Stimulated activated CD8-positive, alpha-beta memory T cell treated with anti-CD3 and anti-CD28 coated beads, Interleukin-2, amount 100 ng/mL, for 48 hours (primary cell): Measurements from ENCODE around the gene PTPRO.
"Not testable (repeated sequence)": the region's sequence is repeated elsewhere in the genome, so short reads cannot be mapped to it uniquely, and the experiment has no call there.

Experiments used
- DNase-seq, 2 donors: peaks; one replicate each; pipeline ENCODE4 v3.0.0-alpha.2; 2020; ENCODE audit warnings: low read depth in 2 of 2

PTPRO gene

DNA sequence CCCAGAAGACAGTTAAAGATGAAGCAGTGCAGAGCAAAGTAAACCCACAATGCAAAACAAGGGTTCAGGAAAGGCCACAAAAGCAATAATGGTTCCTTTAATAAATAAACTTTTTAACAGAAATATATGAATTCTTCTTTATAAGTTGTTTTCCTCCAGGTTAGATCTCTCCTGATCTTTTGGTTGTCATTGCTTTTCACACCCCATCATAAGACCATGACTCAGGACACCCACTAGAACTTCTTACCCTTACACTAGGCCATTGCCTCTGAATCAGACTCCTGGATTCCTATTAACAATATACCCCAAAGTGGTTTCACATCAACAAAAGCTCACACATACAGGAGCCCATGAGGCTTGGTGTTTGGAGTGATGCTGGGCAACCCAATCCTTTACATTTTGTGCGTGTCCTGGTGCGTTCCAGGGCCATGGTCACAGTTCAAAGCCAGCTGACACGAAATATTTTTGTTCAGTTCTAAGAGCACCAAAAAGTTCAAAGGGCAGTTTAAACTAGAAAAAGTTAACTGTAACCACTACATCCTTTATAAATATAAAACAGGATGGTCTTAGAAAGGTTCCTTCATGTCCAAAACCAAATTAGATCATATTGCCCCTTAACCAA is 279.9 kb downstream of the PTPRO start:
- no peak for DNase-seq

DNA sequence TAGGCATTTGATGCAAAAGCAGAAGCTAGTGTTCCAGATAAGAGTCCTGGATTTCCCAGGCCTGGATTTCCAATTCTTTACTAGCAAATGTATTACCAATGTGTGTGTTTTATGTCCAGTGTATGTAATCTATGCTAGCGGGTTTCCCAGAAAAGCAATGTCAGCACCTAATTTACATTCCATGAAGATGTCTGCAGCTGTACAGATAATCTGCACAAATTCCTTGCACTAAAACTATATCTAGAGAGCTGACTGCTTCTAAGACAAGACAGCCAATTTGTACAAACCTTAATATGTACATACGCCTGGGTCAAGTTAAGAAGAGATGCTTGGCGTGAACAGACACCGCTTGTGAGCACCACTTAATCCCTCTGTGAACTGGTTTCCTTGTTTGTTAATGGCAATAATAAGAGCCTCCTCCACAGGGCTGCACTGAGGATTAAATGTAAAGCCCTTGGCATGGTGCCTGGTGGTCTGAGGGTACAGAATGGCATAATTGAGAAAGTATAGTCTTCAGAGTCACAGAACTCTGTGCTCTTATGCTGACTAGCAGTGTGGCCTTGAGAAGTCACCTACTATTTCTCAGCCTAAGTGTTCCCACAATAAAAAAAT is 281.3 kb downstream of the PTPRO start:
- DNase-seq: no peak

- no peak for DNase-seq
Measured at GRCh38 chr12:15605881-15606590, 283.7 kb downstream of the PTPRO start.

GRCh38 chr12:15608406-15608805 is 286.1 kb downstream of the PTPRO start:
- DNase-seq: no peak

DNA sequence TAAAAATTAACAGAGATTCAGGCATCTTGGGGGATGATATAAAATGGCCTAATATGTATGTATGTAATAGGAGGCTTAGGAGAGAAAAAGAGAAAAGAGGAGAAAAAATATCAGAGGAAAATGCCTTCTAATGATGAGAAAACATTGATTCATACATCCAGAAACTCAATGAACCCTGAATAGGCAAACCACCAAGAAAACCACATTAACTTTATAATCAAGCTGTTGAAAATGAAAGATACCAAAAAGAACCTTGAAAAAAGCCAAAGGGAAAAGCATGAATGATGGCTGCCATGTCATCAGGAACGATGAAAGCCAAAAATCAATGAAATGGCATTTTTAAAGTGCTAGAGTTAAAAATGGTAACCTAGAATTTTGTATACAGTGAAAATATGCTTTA is 286.6 kb downstream of the PTPRO start:
- no peak for DNase-seq

DNA sequence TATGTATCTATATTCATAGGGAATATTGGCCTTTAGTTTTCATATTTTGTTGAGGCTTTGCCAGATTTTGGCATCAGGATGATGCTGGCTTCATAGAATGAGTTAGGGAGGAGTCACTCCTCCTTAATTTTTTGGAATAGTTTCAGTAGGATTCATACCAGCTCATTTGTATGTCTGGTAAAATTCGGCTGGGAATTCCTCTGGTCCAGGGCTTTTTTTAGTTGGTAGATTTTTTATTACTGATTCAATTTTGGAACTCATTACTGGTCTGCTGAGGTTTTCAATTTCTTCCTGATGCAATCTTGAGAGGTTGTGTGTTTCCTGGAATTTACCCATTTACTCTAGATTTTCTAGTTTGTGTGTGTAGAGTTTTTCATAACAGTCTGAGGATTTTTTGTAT is 291.7 kb downstream of the PTPRO start:
- DNase-seq: no peak

DNA sequence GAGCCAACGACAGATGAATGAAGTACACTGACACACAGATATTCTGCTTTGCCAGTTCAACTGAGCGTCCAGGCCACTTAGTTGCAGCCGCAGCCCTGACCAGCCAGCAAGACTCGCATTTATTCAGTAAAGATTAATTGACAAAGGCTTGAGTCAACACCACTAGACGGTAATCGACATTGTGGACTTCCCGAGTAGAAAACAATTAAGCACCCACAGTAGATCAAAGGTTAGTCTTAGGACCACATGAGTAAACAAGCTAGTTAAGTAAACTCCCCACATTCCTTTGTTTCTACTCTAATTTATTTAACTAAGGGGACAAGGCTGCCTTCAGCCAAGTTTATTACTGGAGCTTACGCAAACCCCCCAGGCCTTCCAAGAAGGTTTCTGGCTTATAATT is 294.2 kb downstream of the PTPRO start:
- DNase-seq: not testable (repeated sequence)

DNA sequence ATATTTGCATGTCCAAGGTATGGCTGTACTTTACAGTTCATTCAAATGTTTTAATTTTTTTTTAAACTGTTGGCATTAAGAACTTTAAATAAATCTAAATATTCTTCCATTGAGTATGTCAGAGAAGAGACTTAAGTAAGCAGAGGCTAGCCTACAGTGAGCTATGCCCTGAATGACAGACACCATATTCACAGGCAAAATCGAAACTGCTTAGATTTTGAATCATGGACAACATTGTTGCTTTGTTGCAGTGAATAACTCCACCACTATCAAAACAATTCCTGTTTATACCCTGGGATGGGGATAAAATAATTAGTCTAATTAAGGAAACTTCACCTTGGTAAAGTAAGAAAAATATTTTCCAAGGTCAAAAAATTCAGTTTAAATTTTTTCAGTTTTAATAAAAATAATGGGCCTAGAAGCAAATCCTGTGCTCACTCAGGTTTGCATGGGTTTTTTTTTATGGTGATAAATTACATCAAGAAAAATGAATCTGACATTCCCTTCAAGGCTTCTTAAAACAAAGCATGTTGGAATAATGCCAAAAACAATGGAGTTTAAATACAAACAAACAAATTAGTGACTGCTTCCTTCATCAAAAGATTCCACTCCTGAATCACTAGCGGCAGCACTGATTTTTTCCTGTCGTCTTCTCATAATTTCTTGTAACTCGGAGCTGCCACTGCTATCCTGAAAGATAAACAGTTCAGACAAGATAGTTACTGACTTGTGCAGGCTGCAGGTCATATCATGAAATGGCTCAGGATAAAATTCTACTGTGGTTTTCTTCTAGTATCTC is 298.6 kb downstream of the PTPRO start:
- DNase-seq: no peak

GRCh38 chr12:15625075-15625474 is 302.8 kb downstream of the PTPRO start:
- no peak for DNase-seq

DNA sequence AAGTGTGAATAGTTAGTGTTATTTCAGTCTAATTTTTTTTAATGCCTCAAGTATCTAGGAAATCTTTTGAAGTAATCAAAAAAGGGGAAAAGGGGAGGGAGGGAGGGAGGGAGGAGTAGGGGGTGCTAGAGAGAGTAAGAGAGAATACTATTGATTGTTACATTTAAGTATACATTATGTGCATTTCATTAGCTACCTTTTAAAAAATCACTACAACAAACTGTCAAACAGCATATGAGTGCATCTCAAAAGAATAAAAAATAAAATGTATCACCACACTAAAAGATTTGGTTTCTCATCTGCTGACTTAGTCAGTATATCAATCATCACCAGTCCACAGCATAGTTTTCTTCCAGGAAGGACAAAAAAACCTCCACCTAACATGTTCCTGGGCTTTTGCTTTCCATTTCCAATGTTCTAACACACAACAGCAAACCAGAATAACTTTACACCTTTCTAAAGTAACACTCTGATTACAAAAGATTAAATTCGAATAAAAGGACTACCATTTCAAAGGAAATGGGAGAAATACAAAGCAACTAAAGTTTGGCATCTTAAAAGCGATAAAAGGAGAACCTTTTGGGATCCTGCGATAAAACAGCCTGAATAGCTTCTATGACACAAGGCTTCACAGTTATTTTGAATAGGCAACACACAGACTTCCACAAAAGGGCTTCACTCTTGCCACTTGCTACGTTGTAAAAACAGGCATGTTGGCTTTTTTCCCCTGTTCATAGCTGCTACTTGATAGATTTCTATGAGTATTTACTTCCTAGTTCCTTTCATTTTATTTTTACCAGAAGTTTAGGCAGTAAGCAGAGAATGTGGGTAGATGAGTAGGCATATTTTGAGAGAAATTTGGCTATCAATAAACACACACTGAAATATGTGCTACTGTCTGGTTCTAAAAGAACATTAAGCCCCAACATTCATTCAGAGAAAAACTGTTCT is 306.0 kb downstream of the PTPRO start:
- DNase-seq: no peak

GRCh38 chr12:15629108-15629507 is 306.8 kb downstream of the PTPRO start:
- no peak for DNase-seq

GRCh38 chr12:15629761-15630160 is 307.5 kb downstream of the PTPRO start:
- DNase-seq: no peak

- DNase-seq: no peak
Measured at GRCh38 chr12:15631007-15631715, 308.9 kb downstream of the PTPRO start.

DNA sequence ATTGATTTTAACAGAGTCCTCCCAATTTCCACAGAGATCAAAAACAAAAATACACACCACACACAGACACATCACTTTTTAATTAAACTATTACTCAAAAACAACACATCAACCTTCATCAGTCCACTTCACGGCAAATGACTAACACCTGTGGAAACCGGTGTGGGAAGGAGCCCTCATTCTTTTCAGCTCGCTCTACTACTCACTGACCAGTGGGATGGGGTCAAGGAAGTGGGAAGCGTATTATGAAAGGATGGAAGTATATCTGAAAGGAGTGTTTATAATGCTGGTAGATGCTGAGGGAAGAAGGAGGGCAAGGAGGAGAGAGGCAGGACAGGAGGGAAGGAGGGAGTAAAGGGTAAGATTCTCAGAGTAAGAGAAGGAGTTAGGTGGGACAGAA is 310.4 kb downstream of the PTPRO start:
- no peak for DNase-seq

GRCh38 chr12:15633201-15633600 is 310.9 kb downstream of the PTPRO start:
- no peak for DNase-seq

GRCh38 chr12:15634010-15634683 is 311.8 kb downstream of the PTPRO start:
- no peak for DNase-seq

DNA sequence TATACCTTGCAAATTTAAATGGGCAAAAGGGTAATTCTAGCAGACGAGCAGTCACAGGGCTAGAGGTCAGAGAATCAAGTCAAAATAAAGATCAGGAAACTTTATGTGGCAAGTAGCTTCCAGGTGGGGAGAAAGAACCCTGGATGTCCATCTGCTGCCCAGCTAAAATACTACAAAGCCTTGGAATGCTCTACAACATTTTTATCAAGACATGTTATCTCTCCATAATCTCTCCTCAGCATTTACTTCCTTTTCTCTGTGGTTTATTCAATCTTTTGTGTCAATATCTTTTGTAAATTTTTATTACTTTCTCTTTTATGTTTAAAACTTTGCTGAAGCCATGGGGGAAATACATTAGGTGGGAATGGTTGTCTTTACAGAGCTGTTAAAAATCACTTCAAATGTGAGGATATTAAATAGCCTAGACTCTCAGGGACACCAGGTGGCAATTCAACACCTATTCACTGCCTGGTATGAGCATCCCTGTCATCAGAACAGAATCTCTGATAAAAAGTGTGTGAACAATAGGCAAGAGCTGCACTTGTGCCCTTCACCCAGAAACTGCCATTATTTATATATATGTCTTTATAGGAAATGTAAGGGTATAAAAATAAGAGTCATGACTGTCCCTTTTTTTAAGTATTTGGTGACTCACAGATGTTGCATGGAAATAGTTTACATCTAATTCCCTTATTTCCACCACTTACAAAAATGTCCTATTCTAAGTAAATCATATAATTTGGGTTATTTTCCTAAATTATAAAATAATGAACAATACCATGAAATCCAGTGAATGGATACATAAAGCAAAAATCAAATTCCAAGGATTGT is 314.0 kb downstream of the PTPRO start:
- no peak for DNase-seq

GRCh38 chr12:15638231-15638630 is 315.9 kb downstream of the PTPRO start:
- DNase-seq: no peak

DNA sequence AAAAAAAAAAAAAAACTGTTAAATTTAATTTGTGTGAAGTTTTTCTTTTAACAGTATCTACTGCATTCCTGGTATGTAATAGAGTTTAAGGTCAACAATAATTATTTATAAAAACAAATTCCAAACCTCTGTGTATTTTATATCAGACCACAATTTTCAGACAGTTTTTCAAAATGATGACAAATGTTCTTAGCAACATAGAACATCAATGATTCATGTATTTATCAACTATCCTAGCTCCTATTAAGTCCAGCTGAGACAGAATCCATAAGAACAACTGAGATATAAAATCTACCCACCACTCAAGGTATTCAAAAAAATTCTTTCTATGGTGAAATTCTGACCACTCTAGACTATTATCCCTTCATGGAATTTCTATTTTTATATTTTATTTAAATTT is 322.4 kb downstream of the PTPRO start:
- no peak for DNase-seq
